RWPE2 (cell line): Measurements from ENCODE around the gene HEBP2.

Source experiments
- ATAC-seq: fragments of 200-7000 bp; cut with Tn5 transposase; 3 replicates; pipeline ENCODE4 v1.9.1; 2021; ENCODE audit warnings: low read depth
- DNase-seq: peaks from one replicate; pipeline ENCODE4 v3.0.0-alpha.2; 2020; ENCODE audit warnings: low spot score
- H3K27ac ChIP-seq: fragments of 450-650 bp; 2 replicates; pipeline ENCODE4 v1.5.1; 2017; ENCODE audit warnings: mild to moderate bottlenecking; ENCODE audit not compliant: poor library complexity, severe bottlenecking
- H3K27me3 ChIP-seq: fragments of 250-450 bp; sonication (Bioruptor Pico); 2 replicates; pipeline ENCODE4 v1.5.1; 2021; ENCODE audit warnings: mild to moderate bottlenecking, moderate library complexity; ENCODE audit not compliant: insufficient read depth, poor library complexity, severe bottlenecking
- H3K36me3 ChIP-seq: fragments of 250-450 bp; sonication (Bioruptor Pico); 2 replicates; pipeline ENCODE4 v1.5.1; 2020; ENCODE audit warnings: low read depth, mild to moderate bottlenecking, moderate library complexity
- H3K4me1 ChIP-seq: fragments of 250-450 bp; sonication (Bioruptor Pico); 2 replicates; pipeline ENCODE4 v1.5.1; 2021; ENCODE audit warnings: mild to moderate bottlenecking, moderate library complexity; ENCODE audit not compliant: insufficient read depth, poor library complexity, severe bottlenecking
- H3K4me3 ChIP-seq: fragments of 250-450 bp; sonication (Bioruptor Pico); 2 replicates; pipeline ENCODE4 v1.5.1; 2021; ENCODE audit warnings: mild to moderate bottlenecking, moderate library complexity; ENCODE audit not compliant: severe bottlenecking
- H3K9me3 ChIP-seq: fragments of 250-450 bp; sonication (Bioruptor Pico); 2 replicates; pipeline ENCODE4 v1.5.1; 2021; ENCODE audit warnings: mild to moderate bottlenecking, moderate library complexity; ENCODE audit not compliant: severe bottlenecking
- CTCF ChIP-seq: fragments of 450-650 bp; IDR thresholded peaks from one replicate; pipeline ENCODE4 v1.5.1; 2017; ENCODE audit warnings: mild to moderate bottlenecking, moderate library complexity; ENCODE audit not compliant: poor library complexity, severe bottlenecking

The HEBP2 gene

DNA sequence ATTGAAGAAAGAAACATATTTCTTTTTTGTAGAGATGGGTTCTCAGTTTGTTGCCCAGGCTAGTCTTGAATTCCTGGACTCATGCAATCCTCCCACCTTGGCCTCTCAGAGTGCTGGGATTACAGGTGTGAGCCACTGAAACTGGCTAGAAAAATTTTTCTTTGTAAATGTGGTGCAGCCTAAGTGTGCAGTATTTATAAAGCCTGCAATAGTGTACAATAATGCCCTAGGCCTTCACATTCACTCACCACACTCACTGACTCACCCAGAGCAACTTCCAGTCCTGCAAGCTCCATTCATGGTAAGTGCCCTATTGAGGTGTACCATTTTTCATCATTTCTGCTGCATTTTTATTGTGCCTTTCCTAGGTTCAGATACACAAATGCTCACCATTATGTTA, 63.9 kb downstream of the HEBP2 start:
- no peak for TF ChIP-seq CTCF
- Histone ChIP-seq H3K4me3 (no peak overlapping the region), H3K27me3 (no peaks in the 10 kb centered on the region), H3K4me1 (peaks cover 44% of the 10 kb centered on the region), H3K9me3 (no peaks in the 10 kb centered on the region), H3K36me3 (peaks cover 11% of the 10 kb centered on the region), H3K27ac (peak overlapping the region; percentile 93)
- DNase-seq (no peak), ATAC-seq (no peak)

- peaks cover 10% of the 10 kb centered on the region for H3K36me3 ChIP-seq
- no peak for TF ChIP-seq CTCF
These were observed 64.4 kb downstream of the HEBP2 start for GRCh38 chr6:138468320-138469015.

More at GRCh38 chr6:138468320-138469015, 64.4 kb downstream of the HEBP2 start:
- Histone ChIP-seq H3K4me1 (peaks cover 44% of the 10 kb centered on the region), H3K4me3 (no peak overlapping the region), H3K27me3 (no peaks in the 10 kb centered on the region), H3K9me3 (no peaks in the 10 kb centered on the region), H3K27ac (peak overlapping the region; percentile 93)
- no peak for DNase-seq
- peak; percentile 76 for ATAC-seq
